ENCODE results near the gene RAD51. TPM values are rescaled to one million over a fixed set of nuclear protein-coding genes. Genes with fewer than 3 reads are reported as not detected.

RAD51 gene
- total and polyA plus RNA-seq, 9 of the 15 experiments (the other 6 are each of a cell fraction or from before 2014, with no cell fraction given), result 16.0 to 63.8 (median 34.6) TPM

GRCh38 chr15:40754883-40755811, 60.2 kb downstream of the RAD51 start, which contains the start of gene RMDN3 (continued):
- TF ChIP-seq HDGF (IDR thresholded peaks at IDR 0.05) (no peak), CHD4 (IDR thresholded peaks at IDR 0.05; ENCODE audit: insufficient read depth, insufficient replicate concordance, low read depth, low read length, poor library complexity, severe bottlenecking) (no peak), HDAC1 (IDR thresholded peaks at IDR 0.05) (peak in 1 of 2 experiments; percentile 96; a peak in 2 of 4 replicates), ZNF140 (CRISPR knock-in tag; IDR thresholded peaks at IDR 0.05) (no peak), GTF2B (IDR thresholded peaks at IDR 0.05; ENCODE audit: extremely low read depth, insufficient read length) (no peak), SETDB1 (IDR thresholded peaks at IDR 0.05; ENCODE audit: low read length) (peak; percentile 52), MTA1 (IDR thresholded peaks at IDR 0.05; ENCODE audit: borderline replicate concordance) (peak; percentile 99)
- TF ChIP-seq, protein P1, sequence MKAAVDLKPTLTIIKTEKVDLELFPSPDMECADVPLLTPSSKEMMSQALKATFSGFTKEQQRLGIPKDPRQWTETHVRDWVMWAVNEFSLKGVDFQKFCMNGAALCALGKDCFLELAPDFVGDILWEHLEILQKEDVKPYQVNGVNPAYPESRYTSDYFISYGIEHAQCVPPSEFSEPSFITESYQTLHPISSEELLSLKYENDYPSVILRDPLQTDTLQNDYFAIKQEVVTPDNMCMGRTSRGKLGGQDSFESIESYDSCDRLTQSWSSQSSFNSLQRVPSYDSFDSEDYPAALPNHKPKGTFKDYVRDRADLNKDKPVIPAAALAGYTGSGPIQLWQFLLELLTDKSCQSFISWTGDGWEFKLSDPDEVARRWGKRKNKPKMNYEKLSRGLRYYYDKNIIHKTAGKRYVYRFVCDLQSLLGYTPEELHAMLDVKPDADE (conservative IDR thresholded peaks at IDR 0.05; ENCODE audit: control insufficient read depth, low read depth, low read length), result peak; percentile 41; the same call in 1 of the 2 replicates
- TF ChIP-seq, protein P2, sequence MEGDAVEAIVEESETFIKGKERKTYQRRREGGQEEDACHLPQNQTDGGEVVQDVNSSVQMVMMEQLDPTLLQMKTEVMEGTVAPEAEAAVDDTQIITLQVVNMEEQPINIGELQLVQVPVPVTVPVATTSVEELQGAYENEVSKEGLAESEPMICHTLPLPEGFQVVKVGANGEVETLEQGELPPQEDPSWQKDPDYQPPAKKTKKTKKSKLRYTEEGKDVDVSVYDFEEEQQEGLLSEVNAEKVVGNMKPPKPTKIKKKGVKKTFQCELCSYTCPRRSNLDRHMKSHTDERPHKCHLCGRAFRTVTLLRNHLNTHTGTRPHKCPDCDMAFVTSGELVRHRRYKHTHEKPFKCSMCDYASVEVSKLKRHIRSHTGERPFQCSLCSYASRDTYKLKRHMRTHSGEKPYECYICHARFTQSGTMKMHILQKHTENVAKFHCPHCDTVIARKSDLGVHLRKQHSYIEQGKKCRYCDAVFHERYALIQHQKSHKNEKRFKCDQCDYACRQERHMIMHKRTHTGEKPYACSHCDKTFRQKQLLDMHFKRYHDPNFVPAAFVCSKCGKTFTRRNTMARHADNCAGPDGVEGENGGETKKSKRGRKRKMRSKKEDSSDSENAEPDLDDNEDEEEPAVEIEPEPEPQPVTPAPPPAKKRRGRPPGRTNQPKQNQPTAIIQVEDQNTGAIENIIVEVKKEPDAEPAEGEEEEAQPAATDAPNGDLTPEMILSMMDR (IDR thresholded peaks at IDR 0.05 in 2 of 3, conservative IDR thresholded peaks at IDR 0.05 in 1 of 3; ENCODE audit: insufficient read depth in 2 of 3, low read depth in 1 of 3, low read length in 3 of 3), result no peak
- TF ChIP-seq, protein P3, sequence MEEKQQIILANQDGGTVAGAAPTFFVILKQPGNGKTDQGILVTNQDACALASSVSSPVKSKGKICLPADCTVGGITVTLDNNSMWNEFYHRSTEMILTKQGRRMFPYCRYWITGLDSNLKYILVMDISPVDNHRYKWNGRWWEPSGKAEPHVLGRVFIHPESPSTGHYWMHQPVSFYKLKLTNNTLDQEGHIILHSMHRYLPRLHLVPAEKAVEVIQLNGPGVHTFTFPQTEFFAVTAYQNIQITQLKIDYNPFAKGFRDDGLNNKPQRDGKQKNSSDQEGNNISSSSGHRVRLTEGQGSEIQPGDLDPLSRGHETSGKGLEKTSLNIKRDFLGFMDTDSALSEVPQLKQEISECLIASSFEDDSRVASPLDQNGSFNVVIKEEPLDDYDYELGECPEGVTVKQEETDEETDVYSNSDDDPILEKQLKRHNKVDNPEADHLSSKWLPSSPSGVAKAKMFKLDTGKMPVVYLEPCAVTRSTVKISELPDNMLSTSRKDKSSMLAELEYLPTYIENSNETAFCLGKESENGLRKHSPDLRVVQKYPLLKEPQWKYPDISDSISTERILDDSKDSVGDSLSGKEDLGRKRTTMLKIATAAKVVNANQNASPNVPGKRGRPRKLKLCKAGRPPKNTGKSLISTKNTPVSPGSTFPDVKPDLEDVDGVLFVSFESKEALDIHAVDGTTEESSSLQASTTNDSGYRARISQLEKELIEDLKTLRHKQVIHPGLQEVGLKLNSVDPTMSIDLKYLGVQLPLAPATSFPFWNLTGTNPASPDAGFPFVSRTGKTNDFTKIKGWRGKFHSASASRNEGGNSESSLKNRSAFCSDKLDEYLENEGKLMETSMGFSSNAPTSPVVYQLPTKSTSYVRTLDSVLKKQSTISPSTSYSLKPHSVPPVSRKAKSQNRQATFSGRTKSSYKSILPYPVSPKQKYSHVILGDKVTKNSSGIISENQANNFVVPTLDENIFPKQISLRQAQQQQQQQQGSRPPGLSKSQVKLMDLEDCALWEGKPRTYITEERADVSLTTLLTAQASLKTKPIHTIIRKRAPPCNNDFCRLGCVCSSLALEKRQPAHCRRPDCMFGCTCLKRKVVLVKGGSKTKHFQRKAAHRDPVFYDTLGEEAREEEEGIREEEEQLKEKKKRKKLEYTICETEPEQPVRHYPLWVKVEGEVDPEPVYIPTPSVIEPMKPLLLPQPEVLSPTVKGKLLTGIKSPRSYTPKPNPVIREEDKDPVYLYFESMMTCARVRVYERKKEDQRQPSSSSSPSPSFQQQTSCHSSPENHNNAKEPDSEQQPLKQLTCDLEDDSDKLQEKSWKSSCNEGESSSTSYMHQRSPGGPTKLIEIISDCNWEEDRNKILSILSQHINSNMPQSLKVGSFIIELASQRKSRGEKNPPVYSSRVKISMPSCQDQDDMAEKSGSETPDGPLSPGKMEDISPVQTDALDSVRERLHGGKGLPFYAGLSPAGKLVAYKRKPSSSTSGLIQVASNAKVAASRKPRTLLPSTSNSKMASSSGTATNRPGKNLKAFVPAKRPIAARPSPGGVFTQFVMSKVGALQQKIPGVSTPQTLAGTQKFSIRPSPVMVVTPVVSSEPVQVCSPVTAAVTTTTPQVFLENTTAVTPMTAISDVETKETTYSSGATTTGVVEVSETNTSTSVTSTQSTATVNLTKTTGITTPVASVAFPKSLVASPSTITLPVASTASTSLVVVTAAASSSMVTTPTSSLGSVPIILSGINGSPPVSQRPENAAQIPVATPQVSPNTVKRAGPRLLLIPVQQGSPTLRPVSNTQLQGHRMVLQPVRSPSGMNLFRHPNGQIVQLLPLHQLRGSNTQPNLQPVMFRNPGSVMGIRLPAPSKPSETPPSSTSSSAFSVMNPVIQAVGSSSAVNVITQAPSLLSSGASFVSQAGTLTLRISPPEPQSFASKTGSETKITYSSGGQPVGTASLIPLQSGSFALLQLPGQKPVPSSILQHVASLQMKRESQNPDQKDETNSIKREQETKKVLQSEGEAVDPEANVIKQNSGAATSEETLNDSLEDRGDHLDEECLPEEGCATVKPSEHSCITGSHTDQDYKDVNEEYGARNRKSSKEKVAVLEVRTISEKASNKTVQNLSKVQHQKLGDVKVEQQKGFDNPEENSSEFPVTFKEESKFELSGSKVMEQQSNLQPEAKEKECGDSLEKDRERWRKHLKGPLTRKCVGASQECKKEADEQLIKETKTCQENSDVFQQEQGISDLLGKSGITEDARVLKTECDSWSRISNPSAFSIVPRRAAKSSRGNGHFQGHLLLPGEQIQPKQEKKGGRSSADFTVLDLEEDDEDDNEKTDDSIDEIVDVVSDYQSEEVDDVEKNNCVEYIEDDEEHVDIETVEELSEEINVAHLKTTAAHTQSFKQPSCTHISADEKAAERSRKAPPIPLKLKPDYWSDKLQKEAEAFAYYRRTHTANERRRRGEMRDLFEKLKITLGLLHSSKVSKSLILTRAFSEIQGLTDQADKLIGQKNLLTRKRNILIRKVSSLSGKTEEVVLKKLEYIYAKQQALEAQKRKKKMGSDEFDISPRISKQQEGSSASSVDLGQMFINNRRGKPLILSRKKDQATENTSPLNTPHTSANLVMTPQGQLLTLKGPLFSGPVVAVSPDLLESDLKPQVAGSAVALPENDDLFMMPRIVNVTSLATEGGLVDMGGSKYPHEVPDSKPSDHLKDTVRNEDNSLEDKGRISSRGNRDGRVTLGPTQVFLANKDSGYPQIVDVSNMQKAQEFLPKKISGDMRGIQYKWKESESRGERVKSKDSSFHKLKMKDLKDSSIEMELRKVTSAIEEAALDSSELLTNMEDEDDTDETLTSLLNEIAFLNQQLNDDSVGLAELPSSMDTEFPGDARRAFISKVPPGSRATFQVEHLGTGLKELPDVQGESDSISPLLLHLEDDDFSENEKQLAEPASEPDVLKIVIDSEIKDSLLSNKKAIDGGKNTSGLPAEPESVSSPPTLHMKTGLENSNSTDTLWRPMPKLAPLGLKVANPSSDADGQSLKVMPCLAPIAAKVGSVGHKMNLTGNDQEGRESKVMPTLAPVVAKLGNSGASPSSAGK (IDR thresholded peaks at IDR 0.05), result no peak; the same call in none of the 2 replicates
